ENCODE results near the gene ZNF398. TPM values are rescaled to one million over a fixed set of nuclear protein-coding genes. Genes with fewer than 3 reads are reported as not detected.

The ZNF398 gene
- total and polyA plus RNA-seq, 9 of the 15 experiments (the other 6 are each of a cell fraction or from before 2014, with no cell fraction given), result 4.0 to 18.6 (median 10.4) TPM

- TF ChIP-seq TSHZ1 (CRISPR knock-in tag; IDR thresholded peaks at IDR 0.05) (no peak), ZNF134 (CRISPR knock-in tag; conservative IDR thresholded peaks at IDR 0.05) (no peak), HSF4 (CRISPR knock-in tag; IDR thresholded peaks at IDR 0.05; ENCODE audit: borderline replicate concordance) (0 out of 2 replicates have a peak, but pooled peaks have one; percentile 41), HDAC2 (IDR thresholded peaks at IDR 0.05) (peak; percentile 85), POLR2AphosphoS2 (IDR thresholded peaks at IDR 0.05; ENCODE audit: low read length) (no peak), ATF1 (CRISPR knock-in tag; IDR thresholded peaks at IDR 0.05) (peak; percentile 7; the same call in 1 of the 2 replicates), ATF1 (tag; IDR thresholded peaks at IDR 0.05) (peak; percentile 4; the same call in 1 of the 2 replicates), SPI1 (IDR thresholded peaks at IDR 0.05; ENCODE audit: borderline replicate concordance, low read depth, low read length) (peak; percentile 72; the same call in 1 of the 2 replicates), MTA3 (IDR thresholded peaks at IDR 0.05; ENCODE audit: borderline replicate concordance) (0 out of 2 replicates have a peak, but pooled peaks have one; percentile 55), THRA (IDR thresholded peaks at IDR 0.05) (no peak), ZNF449 (CRISPR knock-in tag; IDR thresholded peaks at IDR 0.05) (no peak), ATF4 (CRISPR knock-in tag; IDR thresholded peaks at IDR 0.05) (no peak), ZNF140 (CRISPR knock-in tag; IDR thresholded peaks at IDR 0.05) (no peak), POLR2B (IDR thresholded peaks at IDR 0.05; ENCODE audit: low read depth, partially characterized antibody) (peak; percentile 69), ZNF780A (CRISPR knock-in tag; IDR thresholded peaks at IDR 0.05) (no peak), PPARD (CRISPR knock-in tag; IDR thresholded peaks at IDR 0.05) (no peak), POLR3A (IDR thresholded peaks at IDR 0.05; ENCODE audit: borderline replicate concordance, extremely low read depth, insufficient read depth, insufficient read length) (no peak), ARNT (IDR thresholded peaks at IDR 0.05) (peak in 1 of 2 experiments; percentile 53; a peak in 1 of 4 replicates), SAFB2 (IDR thresholded peaks at IDR 0.05; ENCODE audit: borderline replicate concordance, low read depth, low read length, severe bottlenecking) (no peak), ZEB2 (IDR thresholded peaks at IDR 0.05) (0 out of 2 replicates have a peak, but pooled peaks have one; percentile 48), RNF2 (IDR thresholded peaks at IDR 0.05) (no peak; the same call in 1 of the 2 replicates)
Measured at GRCh38 chr7:149147072-149147751, at the start of gene ZNF398 (continued).

Data from K562 (cell line).